ENCODE data around the gene PTCH1.

The PTCH1 gene

DNA sequence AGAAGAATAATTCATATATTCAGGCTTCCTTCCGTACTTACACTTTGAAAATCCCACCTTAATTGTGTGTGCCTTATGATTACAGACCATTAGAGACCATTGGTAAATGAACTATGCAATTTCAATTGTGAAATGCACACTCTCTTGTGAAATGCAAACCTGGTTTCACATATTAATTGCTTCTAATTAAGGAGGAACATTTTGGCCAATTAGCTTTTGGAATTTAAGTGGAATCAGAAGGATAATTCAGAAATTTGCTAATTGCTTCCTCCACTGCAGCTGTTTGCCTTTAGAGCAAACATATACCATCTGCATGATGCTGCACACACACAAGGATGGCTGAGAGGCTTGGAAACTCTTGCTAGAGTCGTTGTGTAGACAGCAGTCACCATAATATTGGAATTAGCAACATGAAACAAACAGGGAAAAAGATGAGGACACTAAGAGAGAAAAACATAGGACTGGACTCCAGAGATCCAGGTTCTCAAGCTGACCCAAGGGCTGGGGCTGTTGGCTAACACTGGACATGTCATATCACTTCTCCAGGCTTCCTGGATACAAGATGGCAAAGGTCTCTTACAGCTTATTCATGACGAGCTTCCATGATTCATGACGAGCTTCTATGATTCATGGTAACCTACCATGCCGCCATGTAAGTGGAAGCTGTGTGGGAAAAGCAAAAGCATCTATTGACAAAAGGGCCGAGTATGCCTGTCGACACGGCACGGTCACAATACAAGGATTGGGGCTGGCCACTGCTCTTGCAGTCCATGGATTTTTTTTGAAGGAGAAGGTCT lies 78.0 kb downstream of the PTCH1 start:
- ATAC-seq (no peak), DNase-seq (no peak)

DNA sequence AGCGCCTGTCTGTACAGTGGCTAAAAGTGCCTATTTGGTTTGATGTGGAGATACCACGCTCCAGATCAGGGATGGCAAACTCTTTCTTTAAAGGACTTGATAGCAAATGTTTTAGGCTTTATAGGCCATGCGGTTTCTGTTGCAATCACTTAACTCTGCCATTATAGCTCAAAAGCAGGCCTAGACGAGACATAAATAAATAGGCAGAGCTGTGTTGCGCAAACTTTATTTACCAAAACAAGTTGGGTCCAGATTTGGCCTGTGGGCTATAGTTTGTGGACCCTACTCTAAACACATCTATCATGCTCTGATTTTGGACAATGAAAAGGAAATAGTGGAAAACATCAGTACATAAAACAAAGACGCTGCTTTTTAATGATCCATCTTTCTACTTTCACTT lies 79.2 kb downstream of the PTCH1 start:
- ATAC-seq (no peak), DNase-seq (no peak)

DNA sequence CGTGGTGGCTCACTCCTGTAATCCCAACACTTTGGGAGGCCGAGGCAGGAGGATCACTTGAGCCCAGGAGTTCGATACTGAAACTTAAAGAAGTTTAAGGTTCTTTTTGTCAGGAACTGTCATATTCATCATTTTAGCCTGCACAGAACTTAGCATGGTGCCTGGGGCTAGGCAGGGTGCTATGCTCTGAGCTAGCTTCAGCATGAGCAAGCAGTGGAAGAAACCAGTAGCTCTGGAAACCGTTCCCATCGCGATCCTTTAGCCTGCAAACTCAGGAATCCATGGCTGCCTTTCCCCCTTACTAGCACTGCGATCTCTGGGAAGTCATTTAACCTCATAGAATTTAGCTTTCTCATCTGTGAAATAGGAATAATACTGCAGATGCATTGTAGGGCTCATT lies 80.4 kb downstream of the PTCH1 start:
- no peak for DNase-seq
- no peak for ATAC-seq

DNA sequence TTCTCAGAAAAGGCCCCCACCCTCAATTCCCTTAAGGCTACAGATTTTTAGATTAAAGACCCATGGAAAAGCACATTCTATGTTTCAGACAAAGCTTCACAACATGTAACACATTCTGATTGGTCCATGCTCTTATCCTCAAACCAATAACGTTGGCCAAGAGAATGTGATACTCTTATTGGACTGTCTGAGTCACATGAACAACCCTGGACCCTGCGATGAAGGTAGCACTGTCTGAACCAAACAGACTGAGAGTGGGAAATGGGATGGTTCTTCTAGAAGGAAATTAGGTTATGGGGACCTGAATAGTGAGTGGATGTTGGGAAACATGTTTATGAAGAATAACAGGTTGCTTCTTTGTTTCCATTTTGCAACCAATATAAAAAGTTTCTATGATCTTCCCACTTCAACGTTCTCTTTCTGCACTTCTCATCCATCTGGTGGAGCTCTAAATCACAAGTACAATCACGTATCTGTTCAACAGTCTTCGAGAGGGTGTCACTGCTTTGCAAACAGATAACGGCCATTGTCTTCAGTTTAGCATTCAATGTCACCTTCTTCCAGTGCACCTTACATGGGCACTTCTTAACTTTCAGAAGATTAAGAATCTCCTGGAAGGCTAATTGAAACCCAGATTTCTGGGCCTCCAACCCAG lies 81.6 kb downstream of the PTCH1 start:
- ATAC-seq (no peak), DNase-seq (no peak)

DNA sequence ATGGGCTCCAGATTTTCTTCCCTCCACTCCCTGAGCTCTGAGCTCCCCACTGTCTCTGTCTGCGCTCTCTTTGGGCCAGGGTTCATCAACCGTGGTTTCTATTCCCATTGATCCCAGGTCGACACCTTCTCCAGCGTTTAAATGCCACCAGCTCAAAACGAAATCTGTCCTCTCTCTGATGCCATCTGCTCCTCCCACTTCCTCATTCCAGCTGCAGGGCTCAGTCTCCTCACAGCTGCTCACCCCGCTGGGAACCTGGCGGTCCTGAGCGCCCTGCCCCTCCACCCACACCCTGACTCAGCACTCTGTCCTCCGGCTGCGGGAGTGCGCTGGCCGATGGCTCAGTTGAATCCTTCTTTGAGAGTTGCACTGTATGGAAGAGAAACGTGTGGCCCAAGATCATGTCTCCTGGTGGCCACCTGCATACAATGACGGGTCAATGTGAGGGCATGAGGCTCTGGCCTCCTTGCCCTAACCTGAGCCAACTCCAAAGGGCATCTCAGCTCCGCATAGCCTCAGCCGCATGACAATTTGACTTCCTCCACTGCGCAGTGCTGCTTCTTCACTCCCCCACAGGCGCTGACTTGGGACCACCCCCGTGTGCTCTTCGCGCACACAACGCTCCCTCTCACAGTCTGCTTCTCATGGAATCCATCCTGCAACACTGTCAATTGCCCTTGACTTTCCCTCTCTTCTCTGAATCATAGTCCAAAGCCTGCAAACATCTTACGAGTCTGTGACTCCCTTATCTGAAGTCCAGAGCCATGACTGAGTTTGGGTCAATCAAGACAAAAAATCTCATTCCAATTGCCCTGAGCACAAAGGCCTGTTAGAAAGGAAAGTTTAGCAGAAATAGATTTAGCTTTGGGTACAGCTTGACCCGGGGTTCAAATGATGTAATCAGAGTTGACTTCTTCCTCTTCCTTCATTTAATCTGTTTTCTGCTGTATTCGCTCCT lies 82.4 kb downstream of the PTCH1 start:
- ATAC-seq (no peak), DNase-seq (no peak)

DNA sequence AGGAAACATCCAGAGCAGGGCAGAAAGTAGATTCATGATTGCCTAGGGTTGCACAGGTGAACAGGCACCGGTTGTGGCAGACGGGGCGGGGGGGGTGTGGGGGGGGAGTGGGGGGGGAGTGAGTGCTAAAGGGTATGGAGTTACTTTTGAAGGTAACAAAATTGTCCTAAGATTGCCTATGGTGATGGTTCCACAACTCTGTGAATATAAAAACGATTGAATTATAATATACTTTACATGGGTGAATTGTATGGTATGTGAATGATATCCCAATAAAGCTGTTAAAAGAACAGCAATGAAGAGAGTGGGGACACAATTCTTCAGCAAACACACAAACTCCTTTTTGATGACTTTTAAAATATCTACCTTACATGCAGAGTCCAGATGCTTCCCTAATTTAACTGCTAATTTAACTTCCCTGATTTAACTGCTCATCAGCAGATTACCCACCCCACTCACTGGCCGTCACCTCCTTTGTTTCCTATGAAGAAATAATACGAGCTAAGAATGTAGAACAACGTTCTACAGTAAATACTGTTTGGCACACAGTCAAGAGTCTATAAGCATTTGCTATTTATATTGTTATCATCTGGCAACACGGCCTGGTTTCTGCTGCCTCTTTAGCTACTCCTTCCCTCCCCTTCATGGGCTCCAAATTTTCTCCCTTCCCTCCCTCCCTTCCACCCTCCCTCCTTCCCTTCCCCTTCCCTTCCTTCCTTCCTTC lies 83.5 kb downstream of the PTCH1 start:
- DNase-seq (no peak), ATAC-seq (no peak)

DNA sequence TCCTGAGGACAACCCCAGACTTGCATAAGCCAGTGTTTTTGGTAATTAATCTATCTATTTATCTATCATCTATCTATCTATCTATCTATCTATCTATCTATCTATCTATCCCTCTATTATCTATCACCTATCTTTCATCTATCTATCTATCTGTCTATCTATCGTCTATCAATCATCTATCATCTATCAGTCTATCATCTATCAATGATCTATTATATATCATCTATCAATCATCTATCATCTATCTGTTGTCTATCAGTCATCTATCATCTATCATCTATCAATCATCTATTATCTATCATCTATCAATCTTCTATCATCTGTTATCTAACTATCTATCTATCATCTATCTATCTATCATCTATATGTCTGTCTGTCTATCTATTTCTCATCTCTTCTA lies 85.5 kb downstream of the PTCH1 start:
- ATAC-seq = no peak
- no peak for DNase-seq

DNA sequence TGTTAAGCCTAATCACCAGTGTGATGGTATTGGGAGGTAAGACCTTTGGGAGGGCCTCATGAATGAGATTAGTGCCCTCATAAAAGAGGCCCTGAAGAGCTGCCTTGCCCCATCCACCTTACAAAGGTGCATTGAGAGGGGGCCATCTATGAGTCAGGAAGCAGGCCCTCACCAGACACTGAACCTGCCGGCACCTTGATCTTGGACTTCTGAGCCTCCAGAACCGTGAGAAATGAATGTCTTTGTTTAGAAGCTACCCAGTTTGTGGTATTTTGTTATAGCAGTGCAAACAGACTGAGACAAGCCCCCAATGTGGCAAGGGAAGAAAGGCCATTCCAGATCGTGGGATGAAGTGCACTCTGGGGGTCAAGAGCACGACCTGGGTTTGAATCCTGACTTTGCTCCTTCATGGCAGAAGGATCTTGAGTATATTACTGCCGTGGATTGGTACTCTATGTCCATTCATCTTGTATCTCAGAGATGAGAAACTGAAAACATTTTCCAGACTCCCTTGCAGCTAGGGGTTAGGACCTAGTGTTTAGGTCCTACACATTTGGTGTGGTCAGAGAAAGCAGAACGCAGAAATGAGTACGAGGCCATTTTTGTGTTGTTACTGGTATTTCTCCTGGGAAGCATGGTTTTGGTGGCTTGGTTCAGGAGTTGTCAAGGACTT lies 86.7 kb downstream of the PTCH1 start:
- ATAC-seq (no peak), DNase-seq (no peak)

DNA sequence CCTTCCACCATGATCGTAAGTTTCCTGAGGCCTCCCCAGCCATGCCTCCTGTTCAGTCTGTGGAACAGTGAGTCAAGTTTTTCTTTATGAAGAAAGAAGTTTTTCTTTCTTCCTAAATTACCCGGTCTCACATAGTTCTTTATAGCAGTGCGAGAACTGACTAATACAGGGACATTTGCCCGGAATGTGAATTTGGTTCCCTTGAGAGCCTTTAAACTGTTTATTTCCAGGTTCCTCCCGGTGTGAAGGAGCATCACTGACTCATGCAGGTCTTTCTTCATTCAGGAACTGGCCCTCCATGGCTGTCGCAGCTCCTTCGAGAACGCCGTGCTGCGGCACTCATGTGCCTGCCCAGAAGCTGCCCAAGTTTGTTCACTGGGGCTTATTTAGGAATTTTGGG lies 87.7 kb downstream of the PTCH1 start:
- ATAC-seq = no peak
- DNase-seq = no peak

DNA sequence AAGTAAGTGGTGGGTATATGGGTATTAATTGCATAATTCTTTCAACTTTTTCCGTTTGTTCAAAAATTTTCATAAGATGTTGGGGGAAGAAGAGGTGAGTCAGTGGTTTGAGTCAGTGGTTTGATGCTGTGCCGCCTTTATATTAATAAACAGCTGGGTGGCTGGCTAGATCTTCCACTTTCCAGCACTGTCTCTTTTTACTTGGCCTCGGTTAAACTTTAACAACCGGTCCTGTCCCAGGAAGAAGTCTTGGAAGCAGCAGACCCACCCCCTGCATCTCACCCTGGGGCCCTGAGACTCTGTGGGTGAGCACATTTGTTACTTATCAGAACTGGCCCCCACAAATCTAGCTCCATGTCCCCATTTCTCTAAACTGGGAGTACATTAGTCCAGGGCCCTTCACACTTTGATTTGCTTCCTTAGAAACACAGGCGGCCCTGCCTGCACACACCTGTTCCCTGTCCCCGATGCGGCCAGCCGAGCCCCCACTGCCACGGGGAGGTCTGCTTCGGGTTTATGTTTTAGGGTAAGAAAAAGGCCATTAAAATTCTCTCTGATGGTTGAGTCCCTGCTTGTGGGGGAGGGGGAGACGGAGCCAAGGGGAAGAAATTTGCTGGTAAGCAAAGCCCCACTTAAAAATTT lies 90.7 kb downstream of the PTCH1 start:
- DNase-seq = peak; percentile 28
- ATAC-seq = no peak

DNA sequence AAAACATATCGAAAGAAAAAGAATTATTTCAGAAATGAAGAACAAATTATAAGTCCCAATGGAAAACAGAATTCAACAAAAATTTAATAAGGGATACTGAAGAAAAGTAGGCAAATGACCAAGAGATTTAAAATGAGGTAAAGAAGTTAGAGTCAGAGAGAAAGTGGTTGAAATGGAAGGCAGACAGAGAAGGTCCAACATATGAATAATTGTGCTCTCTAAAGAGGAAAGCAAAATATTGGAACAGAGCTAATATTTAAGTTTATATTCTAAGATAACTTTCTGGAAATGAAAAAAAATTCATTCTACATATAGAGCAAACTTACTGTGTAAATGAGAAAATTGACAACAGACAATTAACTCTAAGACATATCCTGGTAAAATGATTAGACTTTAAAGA lies 94.1 kb downstream of the PTCH1 start:
- DNase-seq (no peak), ATAC-seq (no peak)

DNA sequence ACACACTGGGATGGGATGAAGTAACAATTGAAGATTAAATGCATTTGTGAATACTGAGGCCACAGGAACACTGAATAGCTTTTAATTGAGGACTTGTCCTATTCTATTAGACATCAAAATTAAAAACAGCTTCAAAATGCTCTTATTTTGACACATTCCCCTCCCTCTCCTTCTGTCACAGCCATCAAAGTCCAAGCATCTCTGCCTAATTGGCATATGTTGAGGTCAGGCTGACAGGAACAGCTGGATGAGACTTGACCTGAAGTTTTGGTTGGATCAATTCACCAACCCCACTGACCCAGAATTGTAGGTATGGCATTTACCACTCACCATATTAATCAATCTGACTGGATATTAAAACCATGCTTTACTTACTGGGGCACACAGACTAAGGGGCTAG lies 96.3 kb downstream of the PTCH1 start:
- ATAC-seq = no peak
- DNase-seq = no peak

DNA sequence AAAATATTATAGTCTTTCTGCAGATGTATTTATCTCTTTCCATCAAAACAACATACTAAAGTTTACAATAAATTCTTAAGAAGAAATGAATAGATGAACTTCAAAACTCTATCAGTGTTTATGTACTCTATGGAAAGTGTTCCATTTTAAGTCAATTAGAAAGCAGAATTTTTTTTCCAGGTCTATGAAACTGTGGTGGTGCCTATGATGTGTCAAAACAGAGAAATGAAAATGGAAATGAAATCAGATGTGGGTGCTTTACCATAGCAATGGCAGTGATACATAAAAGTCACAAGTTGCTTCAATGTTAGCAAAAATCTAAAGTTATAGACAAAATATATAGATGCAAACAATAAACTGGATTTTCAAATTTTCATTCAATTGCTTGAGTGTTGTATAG lies 97.3 kb downstream of the PTCH1 start:
- no peak for ATAC-seq

DNA sequence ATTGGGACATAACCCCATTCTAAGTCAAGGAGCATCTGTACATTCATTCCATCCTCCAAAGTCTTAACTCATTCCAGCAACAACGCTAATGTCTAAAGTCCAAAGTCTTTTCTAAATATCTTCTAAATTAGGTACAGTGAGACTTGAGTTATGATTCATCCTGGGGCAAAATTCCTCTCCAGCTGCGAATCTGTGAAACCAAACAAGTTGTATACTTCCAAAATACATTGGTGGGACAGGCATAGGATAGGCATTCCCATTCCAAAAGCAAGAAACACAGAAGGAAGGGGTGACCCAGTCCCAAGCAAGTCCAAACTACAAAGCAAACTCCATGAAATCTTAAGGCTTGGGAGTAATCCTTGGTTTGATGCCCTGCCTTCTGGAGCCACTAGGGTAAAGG lies 101.6 kb downstream of the PTCH1 start:
- DNase-seq (no peak), ATAC-seq (no peak)

More for the DNA sequence above, 97.3 kb downstream of the PTCH1 start:
- DNase-seq = no peak

DNA sequence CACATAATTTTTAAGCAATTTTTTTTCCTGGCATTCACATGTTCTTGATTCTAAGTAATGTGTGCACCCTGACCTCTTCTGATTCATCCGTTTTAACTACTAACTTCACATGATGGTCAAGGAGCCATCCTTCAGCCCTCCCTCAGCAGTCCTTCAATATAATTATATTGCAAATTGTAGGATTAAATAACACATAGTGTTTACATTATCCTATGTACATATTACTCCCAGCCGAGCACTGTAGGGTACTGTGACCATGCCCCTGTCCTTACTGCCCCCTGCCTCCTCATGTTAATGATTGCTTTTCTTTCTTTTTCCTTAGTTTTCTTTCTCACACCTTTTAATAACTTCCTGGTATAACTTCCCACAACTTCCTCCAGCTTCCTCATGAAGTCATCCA lies 103.0 kb downstream of the PTCH1 start:
- no peak for DNase-seq
- ATAC-seq = no peak

DNA sequence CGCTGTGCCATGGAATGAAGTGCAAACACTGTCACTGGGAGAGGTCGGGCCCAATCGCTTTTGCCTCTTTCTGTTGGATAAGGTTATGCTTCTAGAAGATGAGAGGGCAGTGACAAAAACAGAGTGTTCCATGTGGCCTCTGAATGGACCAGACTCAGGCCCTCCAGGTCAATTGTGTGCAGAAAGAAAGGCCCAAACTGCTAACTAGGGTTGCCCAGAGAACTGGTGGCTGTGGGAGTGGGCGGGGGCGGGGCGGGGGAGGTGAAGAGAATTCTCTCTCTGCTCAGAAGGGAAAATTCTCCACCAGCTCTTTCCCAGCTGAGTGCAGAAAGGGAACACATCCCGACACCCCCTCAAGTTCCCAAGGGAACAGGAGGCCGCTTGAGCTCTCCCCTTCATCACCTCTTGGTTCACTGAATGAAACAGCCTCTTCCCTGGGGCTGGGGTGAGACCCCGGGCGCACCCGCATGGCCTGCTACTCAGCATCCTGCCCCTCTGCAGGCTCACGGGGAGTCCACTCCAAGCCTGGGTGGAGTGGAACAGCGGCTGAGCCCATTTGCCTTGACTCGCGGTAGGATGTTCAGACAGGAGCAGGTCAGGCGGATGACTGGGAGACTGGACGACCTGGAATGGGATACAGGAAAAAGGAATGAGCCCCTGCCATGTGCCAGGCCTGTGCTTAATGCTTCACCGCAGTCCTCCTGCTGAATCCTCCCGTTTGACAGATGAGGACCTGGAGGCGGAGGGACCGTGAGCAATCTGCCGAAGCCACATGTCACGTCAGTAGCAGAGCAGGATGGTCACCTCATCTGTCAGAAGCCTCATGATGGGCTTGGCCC lies 105.5 kb downstream of the PTCH1 start:
- DNase-seq = no peak

DNA sequence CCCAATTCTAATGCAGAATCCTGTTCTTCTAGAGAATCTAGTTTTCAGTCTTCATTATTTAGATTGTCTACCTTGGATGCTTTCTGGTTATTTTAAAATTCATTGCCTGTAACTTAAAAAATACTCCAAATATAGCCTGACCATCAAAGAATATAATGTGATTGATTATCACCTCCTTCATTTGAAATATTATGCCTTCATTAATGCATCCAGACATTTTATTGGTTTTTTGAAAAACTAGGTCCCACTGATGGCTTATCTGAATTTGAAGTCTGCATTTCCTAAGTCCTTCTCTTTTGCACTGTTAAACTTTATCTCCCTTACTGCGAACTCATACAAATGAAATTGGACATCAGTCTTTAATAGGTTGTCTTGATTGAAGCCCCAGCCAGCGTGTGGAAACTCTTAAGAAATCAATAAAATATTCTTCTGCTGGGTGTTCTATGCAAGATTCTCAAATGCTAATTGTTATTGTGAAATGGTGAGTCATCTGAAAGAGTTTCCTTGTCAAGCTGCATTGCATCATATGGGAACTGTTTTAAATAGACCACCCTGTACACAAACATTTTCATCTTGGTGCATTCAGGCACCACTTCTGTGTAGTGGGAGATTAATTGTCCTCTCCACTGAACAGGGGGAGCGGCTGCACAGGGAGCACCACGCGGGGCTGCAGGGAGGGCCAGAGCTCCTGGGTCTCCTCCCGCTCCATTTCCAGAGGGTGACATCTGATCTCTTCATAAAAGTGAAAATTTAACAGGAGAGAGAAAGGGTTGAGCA lies 106.9 kb downstream of the PTCH1 start:
- ATAC-seq (no peak), DNase-seq (no peak)

More for the DNA sequence above, 105.5 kb downstream of the PTCH1 start:
- ATAC-seq = no peak

DNA sequence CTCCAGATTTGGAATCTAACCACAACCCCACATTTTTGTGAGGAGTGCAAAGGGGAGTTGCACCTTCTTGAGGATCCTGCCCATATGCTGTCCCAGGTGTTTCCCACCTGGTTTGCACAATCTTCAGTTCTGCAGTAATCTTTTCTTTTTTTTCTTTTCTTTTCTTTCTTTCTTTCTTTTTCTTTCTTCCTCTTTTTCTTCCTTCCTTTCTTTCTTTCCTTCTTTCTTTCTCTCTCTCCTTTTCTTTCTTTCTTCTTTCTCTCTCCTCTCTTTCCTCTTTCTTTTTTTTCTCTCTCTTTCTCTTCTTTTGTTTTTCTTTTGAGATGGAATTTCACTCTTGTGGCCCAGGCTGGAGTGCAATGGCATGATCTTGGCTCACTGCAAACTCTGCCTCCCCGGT lies 109.2 kb downstream of the PTCH1 start:
- DNase-seq (no peak), ATAC-seq (no peak)

DNA sequence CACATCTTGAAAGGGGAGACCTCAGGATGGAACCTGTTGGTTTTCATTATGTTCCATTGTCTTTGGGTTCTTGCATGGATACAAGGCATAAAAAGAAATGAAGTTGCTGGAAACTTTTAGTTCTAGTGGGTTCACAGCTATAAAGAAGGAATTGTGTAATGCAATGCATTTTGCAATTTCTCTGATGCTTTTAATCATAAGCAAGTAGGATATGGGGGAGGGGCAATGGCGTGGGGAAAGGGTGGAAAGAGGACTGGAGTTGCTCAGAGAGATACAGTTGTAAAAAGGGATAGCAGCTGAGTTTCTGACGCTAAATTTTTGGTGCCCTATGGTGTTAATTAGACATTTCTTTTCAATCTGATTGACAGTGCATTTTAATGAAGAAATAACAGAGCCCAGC lies 110.7 kb downstream of the PTCH1 start:
- ATAC-seq (no peak), DNase-seq (no peak)

Data from stimulated activated naive CD8-positive, alpha-beta T cell treated with anti-CD3 and anti-CD28 coated beads, Interleukin-15, Interleukin-2, amounts not matched to agents 100 U/mL and 50 U/mL, for 24 hours (primary cell).